Middle frontal gyrus (tissue), 1 donor: ENCODE measurements around the gene MSI2.

Experiments used
- DNase-seq: peaks from one replicate; pipeline ENCODE4 v3.0.0-alpha.2; 2015; ENCODE audit warnings: low spot score; ENCODE audit errors: extremely low spot score

MSI2 gene

DNA sequence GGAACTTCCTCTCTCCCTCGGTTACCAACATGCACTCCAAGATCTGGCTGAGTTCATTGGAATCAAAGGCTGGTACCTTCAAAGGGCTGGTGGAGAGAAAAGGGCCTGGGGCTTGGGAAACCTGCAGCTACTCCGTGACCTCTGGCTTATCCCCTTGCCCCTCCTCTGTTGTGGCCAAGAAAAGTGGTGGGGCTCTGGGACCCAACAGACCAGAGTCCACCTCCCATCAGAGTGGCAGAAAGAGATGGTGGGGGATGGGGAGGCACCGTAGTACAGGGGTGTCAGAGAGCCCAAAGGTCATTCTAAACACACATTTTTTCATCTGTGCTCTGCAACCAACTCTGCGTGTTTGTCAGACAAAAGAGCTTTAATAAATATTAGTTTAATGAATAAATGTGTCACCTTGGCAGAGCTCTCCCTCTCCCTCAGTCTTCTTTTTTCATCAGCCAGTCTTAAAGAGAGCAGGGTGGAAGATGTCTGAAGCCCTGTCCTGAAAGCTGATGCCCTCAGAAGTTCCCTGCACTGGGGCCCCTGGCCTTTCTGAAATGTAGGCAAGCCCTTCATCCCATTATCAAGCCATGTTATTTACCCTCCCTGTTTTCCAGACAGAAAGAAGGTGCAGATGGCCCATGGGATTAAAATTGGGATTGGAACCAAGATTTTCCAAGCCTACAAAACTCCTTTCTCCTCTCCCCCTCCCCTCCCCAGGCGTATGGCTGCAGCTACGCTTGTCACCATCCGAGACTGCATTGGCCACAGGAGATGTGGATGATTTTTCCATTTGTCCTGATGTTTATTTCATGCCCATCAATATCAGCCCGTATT is 261.5 kb downstream of the MSI2 start:
- DNase-seq: no peak

DNA sequence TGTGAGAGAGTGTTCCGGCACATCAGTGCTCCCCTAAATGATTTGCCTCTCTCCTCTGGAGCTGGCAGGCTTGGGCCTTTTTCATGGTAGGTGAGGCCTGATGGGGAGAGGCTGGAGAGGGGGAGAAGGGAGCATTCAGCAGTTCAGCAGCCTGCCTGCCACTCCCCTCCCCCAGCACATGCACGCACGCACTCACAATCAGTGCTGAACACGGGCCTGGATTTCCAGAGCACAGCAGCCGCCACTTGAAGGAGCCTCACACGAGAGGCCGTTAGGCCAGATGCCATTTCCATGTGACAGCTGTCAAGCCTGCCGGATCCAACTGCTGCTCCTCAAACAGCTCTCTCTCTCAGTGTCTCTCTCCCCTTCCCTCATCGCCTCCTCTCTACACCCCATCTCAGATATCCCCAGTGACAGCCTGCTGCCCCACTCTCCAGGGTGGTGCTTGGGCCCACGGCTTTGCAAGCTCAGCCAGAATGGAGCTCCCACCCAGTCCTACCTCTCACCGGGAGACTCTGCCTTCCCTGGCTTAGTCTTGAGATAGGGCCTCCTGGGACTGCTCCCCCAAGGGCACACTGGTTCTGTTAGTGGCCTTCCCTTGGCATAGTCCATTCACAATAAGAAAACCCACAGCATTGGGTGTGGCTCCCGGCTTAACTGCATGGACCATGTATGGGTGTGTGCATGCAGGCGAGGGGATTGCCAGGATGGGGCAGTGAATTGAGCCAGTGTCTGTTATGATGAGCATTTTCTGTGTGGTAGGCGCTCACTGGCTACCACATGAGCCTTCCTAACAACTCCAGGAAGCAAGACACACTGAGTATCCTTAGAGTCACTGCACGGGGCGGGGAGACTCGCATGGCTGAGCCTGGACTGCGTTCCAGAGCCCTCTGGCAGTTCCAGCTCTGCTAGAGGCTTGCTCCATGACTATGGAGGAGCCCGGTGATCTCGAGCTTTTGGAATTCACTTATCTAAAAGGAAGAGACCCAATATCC is 262.6 kb downstream of the MSI2 start:
- no peak for DNase-seq

DNA sequence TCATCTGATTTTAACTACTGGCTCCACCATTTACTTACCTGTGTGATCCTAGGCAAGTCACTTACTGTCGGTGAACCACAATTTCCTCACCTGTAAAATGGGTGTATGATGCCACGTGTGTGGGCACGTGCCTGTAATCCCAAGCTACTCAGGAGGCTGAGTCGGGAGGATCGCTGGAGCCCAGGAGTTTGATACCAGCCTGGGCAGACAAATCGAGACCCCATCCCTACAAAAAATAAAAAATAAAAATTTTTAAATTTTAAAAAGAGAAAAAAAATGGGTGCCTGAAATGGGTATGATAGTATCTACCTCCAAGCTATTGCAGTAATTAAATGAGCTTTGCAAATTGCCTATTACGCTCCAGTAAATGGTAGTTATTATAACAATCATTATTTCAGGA is 263.5 kb downstream of the MSI2 start:
- DNase-seq: no peak

DNA sequence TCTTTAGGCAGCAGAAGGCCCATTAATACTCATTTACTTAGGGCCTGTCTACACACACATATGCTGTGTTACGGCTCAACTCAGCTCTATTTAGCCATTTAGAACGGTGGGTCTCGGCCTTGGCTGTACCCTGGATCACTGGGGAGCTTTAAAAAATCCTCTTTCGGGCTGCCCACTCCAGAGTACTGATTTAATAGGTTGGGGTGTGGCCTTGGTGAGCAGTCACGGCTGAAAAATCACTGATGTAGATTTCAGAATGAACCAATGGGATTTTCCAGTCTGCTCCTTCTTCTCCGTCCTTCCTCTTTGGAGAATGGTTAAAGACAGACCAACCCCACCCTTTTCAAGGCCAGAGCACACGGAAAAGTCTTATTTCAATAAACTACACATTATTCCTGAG is 265.3 kb downstream of the MSI2 start:
- DNase-seq: no peak

DNA sequence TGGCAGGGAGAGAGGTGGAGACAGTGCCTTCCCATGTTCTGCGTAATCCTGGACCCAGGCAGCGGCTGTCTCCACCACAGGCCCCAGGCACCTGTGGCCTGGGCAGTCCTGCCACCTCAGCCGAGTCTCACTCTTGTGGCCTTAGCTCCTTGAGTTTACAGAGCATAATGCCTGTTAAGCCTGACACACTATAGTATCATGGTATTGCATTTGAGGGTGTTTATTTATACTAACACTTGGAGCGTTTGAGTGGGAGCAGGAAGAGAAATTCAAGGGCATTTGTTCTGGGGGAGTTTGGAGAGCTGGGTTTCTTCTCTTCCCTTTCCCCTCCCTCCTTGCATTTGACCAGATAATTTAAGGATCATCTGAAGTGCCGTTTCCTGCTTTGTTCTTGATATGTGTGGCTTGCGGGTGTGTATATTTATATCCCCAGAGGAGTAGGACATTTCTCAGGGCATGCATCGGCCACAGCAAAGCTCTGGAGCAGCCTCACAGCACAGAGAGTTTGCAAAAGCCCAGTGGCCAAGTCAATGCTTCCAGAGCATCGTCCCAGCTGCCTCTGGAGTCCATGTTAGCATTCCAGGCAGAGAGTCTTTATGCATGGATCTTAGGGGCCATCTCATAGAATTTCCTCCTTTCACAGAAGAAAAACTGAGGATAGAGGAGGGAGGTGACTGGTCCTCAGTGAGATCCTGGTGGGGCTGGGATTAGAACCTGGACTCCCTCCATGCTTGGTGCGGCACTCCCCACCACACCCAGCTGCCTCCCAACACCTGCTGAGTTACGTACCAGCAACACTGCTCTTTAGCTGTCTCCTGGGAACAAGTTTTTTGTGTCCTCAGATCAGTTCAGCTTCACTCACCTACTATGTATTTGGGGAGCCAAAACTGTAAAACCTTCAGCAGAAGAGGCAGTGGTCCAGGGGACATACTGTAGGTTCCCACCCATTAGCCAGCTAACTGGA is 266.0 kb downstream of the MSI2 start:
- no peak for DNase-seq

DNA sequence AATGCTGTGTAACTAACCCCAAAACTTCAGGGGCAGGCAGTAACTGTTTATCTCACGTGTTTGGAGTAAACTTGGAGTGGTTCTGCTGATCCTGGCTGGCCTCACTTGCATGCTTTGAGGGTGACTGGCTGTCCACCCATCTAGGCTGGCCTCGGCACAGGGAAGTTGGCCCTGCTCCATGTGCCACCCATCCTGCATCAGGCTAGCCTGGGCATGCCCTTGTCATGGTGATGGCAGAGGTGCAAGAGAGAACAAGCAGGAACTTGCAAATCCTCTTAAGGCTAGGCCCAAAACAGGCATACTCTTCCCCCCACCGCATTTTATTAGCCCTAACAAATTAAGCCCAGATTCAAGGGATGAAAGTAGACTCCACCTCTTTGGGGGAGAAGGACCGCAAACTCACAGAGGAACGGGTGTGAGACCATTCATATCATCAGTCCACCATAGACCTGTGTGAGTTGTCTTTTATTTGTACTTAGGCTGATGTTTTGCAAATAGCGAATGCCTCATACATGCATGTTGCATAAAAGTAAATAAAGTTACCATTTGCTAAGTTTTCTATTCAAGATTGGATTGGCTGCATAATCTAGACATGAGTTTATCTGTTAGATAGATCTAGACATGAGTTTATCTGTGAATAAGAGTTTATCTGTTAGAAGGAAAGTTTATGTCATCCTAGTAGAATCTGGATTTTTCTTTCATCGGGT is 267.8 kb downstream of the MSI2 start:
- DNase-seq: no peak

DNA sequence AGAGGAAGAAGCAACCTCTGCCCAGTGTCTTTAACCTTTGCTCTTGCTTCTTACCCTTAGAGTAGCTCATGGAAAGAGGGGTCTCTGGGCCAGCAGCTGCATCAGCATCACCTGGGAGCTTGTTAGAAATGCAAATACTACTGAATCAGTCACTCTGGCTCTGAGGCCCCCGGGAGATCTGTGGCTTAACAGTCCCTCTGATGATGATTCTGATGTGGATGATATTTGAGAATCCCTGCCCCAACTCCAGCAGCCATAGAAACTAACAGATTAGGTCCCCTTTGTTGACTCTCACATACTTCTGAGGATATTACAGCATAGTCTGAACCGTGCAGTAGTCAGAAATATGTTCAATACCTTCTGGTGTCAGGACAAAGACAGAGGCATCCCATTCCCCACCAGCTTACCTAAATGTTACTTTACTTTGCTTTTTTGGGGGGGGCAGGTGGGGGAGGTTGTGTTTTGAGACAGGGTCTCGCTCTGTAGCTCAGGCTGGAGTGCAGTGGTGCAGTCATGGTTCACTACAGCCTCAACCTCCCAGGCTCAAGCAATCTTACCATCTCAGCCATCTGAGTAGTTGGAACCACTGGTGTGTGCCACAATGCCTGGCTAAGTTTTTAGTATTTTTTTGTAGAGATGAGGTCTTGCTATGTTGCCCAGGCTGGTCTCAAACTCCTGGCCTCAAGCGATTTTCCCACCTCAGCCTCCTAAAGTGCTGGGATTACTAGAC is 268.7 kb downstream of the MSI2 start:
- DNase-seq: no peak

DNA sequence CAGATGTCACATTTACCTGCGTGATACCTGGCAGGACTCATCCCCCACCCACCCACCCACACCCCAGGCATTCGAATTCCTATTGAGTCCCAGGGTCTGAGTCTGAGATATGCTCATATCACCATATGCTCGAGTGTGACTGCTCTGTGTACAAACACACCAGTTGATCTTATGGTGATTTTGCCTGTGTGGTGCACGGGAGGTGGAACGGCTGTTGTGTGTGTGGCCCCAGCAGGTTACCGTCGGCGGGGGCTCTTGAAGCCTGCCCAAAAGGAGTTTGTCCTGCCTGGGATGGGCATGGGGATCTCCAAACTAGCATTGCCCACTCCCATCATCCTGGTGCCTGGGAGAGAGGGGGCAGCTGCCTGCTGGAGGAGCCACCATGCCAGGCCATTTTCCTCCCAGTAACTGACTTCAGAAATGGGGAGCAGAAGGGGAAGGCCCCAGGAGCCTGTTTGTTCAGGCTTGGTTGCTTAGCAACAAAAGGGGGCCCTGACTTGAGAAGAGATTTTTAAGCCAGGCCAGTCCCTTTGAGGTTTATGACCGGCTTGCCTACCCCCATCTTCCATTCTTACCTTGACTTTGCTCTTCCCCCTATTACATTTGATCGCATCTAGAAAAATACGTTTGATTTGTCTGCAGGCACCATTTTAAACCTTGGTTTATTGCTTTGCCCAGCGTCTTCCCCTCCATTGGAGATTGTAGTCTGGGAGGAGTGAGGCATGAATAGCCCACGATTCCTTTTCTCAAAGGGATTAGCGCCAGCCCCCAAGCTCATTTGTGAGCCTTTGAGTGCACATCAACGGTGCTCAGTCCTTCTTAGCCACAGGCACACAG is 271.1 kb downstream of the MSI2 start:
- no peak for DNase-seq

DNA sequence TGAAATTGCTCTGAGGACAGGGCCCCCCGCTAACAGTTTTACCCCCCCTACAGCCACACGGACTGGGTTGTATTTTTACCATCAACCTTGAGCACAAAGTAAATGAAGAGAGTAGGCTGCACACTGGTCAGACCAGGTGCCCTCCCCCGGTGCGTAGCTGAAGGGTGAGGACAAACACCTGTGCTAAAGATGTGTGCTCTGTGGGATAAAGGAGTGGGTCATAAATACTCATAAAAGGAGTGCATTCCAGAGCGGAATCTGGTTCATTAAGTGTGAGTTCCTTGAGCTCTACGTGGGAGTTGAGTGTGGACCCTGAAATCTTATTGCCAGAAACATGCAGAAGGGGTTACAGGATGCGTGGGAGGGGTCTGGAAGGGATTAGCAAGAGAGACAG is 271.7 kb downstream of the MSI2 start:
- no peak for DNase-seq

DNA sequence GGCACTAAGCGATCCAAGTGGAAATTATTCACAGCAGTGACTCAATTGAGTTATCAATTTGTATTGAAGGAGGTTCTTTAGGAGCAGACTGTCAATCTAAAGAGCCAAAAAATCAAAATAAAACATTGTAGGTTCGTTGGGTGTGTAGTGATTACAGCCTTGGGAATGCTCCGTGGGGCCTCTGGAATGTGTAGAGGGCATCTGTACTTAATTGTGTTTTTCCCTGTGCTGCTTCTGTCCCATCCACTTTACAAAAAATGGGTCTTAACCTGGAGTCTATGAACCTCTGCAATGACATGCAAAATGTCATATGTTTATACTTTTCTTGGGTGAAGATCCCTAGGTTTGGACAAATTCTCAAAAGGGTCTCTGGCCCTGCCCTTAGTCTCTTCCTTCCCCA is 273.7 kb downstream of the MSI2 start:
- DNase-seq: no peak

DNA sequence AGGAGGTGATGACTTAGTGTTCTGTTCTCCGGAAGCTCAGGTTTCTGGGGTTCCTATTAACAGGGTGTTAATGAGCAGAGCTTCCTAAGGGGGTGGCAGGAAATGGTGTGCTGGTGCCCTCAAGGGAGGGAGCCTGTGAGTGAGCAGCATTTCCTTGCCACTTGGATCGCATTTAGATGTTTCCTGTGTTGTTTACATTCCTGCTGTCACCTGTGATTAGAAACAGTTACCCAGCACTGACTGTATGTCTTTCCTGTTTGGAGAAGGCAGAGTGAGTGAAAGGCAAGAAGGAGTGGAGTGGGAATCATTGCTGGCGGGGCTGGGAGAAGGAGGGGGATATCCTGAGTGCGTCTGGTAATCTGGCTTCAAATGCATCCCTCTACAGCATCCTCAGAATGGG is 274.2 kb downstream of the MSI2 start:
- no peak for DNase-seq

DNA sequence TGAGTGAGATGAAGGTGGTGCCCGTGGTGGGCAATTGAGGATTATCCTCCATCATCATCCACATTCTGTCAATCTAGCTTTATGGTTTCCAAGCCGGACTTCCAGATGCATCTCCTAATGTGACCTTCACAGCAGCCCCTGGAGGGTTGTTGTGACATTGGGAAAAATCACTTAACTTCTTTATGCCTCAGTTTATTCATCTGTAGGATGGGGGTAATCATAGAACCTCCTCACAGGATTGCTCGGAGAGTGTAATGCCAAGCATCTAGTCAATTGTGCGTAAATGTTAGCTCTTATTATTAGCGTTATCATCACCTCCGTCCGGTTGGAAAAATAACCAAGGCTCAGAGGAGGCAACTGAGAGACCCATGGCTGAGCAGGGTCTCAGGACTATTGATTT is 274.8 kb downstream of the MSI2 start:
- DNase-seq: no peak

DNA sequence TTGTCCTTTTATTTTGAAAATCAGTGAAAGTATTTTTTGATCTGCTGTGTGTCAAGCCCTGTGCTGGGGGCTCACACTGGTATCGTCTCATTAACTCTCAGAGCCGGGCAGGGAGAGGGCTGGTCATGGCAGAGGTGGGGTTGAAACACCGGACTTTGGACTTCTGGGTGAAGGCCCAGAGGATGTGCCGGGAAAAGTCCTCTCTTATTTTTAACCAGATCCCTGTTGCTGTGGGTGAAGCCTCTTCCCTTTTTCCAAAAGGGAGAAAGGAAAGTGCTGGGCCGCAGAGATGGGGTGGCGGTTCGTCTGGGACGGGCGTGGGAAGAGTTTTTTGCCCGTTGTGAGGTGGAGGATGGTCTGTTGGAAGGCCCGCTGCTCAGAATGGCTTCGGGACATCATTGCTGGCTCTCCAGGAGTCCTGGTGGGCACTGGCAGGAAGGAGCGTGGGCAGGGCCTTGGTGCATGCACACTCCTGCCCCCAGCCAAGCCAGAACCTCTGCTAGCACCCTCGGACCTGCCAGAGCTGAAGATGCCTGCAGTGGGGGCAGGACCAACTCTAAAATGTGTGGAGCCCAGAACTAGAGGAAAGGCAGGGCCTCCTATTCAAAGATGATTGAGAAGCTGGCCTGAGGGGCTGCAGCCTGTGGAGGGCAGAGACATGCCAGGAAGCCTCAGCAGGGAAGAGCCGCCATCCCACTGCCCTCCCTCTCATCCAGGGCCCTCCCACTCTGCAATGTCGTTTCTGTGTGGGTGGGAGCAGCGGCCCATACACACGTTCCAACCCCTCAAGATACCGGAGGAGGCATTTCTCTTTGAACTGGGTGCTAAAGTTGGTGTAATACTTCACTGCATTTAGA is 275.6 kb downstream of the MSI2 start:
- DNase-seq: no peak

DNA sequence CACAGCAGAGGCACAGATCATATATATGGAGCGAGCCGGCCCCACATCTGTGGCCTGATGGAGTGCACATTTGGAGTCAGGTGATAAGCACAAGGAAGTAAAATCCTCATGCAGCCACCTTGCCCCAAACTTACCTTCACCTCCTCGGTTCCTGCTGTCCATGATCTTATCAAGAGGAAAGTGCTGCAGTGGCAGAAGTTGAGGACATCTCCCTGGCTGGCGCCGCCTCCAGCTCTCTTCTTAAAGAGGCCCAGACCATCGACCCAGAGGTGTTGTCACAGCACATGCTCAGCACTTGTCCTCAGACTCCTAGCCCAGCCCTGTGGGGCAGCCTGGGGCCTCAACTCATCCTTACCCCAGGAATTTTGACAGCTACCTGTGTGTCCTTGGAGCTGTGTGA is 276.2 kb downstream of the MSI2 start:
- no peak for DNase-seq

DNA sequence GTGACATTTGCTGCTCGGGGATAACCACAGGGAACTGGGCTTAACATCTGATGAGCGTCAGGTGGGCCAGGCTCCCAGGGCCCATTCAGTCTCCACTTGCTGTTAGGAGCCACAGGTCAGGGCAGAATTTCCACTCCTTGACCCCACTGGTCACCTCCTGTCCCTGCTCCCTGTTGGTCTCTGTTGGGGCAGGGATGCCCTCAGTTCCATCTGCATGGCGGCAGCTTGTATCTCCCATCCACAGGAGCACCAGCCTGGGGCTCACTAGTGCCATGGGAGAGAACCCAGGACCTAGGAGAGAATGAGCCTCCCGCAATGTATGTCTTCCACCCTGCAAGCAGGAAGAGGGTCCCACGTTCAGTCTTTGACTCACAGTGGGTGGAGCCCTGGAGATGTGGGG is 276.6 kb downstream of the MSI2 start:
- DNase-seq: no peak

DNA sequence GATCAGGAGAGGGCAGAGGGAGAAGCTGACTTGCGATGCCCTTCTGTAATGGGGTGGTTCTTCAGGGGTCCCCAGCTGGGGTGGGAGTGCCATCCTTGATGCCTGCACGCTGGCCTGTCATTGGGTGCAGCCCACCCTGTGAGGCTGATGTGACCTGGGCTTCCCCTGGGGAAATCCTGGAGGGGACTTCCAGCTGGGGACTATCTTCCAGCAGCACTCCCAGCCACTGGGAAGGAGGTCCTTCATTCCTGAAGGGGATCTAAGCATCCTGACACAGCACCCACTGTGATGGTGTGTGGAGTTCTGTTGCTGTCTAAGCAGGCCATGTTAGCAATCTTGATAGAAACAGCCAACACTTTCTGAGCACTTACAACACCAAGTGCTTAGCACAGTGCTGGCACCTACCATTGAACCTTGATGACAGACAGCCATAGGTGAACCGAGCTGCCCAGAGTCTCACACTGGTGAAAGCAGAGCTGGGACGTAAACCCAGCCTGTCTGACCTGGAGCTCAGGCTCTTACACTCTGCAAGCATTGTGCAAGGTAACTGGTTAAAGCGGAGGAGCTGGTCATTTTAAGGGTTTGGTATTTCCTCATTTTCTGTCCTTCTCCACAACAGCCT is 277.5 kb downstream of the MSI2 start:
- no peak for DNase-seq

DNA sequence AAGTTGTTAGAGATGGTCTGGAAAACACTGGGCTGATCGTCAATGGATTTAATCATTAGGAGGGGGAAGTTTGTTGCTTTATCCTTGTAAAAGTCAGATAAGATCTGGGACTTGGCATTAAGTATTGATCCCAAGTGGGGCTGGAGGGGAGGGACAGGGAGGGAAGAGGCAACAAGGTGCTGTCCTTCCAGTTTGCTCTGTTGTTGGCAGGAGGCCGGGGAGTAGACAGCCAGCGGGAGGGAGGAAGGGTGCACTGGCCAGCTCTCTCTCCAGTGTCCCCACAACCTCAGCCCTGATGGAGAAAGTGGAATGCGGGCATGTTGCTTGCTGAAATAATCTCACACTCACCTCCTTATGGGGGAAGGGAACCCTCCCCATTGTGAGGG is 278.5 kb downstream of the MSI2 start:
- no peak for DNase-seq
